Uterus (tissue), 2 donors: ENCODE measurements around the gene ANKRD13B.

Source experiments
- POLR2A ChIP-seq, 2 donors: fragments of 450-650 bp; IDR thresholded peaks; one replicate each; pipeline ENCODE4 v1.6.1; 2016; ENCODE audit warnings: antibody characterized with exemption in 2 of 2, mild to moderate bottlenecking in 1 of 2, moderate library complexity in 1 of 2
- TF ChIP-seq, protein P1 (sequence below), 4 experiments: fragments of 200-600 bp in 2 of 4; fragments of 450-650 bp in 2 of 4; sonication (generic) in 2 of 4; IDR thresholded peaks; one replicate each; pipeline ENCODE4 v1.5.1; 2016 to 2019; ENCODE audit warnings: antibody characterized with exemption in 4 of 4, mild to moderate bottlenecking in 2 of 4, moderate library complexity in 1 of 4

DNA sequence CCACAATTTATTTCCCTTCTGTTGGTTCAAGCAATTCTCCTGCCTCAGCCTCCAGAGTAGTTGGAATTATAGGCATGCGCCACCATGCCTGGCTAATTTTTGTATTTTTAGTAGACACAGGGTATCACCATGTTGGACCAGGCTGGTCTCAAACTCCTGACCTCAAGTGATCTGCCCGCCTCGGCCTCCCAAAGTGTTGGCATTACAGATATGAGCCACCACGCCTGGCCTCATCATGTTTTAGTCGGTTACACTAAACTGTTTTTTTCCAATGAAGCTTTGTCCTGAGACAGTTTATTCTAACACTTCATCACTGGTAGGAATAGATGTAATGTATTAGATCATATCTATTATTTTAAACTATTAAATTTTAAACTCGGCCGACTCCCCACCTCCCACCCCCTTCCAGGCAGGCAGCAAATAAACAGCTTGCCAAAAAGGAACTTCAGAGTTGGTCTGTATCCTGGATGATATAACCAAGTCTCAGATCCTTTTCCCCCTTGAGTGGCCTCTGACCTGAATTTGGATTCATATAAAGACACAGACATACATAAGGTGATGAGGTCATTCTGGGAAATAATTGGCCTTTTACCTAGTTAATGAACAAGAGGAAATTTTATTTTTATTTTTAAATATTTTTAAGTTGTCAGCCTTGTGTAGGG, 48.2 kb downstream of the ANKRD13B start:
- TF ChIP-seq, protein P1, sequence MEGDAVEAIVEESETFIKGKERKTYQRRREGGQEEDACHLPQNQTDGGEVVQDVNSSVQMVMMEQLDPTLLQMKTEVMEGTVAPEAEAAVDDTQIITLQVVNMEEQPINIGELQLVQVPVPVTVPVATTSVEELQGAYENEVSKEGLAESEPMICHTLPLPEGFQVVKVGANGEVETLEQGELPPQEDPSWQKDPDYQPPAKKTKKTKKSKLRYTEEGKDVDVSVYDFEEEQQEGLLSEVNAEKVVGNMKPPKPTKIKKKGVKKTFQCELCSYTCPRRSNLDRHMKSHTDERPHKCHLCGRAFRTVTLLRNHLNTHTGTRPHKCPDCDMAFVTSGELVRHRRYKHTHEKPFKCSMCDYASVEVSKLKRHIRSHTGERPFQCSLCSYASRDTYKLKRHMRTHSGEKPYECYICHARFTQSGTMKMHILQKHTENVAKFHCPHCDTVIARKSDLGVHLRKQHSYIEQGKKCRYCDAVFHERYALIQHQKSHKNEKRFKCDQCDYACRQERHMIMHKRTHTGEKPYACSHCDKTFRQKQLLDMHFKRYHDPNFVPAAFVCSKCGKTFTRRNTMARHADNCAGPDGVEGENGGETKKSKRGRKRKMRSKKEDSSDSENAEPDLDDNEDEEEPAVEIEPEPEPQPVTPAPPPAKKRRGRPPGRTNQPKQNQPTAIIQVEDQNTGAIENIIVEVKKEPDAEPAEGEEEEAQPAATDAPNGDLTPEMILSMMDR (IDR thresholded peaks at IDR 0.05) = no peak
- no peak for TF ChIP-seq POLR2A (IDR thresholded peaks at IDR 0.05)
